NB4 (cell line): Measurements from ENCODE around the gene TCP11L2.

Experiments used
- DNase-seq: peaks from one replicate; pipeline ENCODE4 v3.0.0; 2010; ENCODE audit warnings: low read depth
- H3K4me3 ChIP-seq: one replicate; pipeline ENCODE4 v1.5.1; 2011; ENCODE audit warnings: mild to moderate bottlenecking, low read depth, low read length, moderate library complexity
- CTCF ChIP-seq: IDR thresholded peaks from one replicate; pipeline ENCODE4 v1.5.1; 2012; ENCODE audit warnings: low read depth, low read length
- MAX ChIP-seq: IDR thresholded peaks from 2 replicates; pipeline ENCODE4 v1.6.1; 2011; ENCODE audit warnings: low read depth, low read length
- MYC ChIP-seq: IDR thresholded peaks from 2 replicates; pipeline ENCODE4 v1.6.1; 2011; ENCODE audit warnings: low read depth, low read length
- POLR2A ChIP-seq: IDR thresholded peaks from 2 replicates; pipeline ENCODE4 v1.6.1; 2011; ENCODE audit warnings: mild to moderate bottlenecking; ENCODE audit not compliant: insufficient read length; ENCODE audit errors: extremely low read depth

Gene TCP11L2

GRCh38 chr12:106258935-106259334, 43.6 kb upstream of the TCP11L2 start:
- no peak overlapping the region for H3K4me3 ChIP-seq
- DNase-seq: no peak
- no peak for TF ChIP-seq CTCF
- TF ChIP-seq MYC: no peak
- no peak for TF ChIP-seq MAX
- TF ChIP-seq POLR2A: no peak

- no peak overlapping the region for H3K4me3 ChIP-seq
- no peak for DNase-seq
- TF ChIP-seq POLR2A: no peak
- no peak for TF ChIP-seq MYC
- no peak for TF ChIP-seq CTCF
- TF ChIP-seq MAX: no peak
Observed at GRCh38 chr12:106265116-106265515, 37.4 kb upstream of the TCP11L2 start.

GRCh38 chr12:106267535-106267934, 35.0 kb upstream of the TCP11L2 start:
- no peak for DNase-seq
- no peak overlapping the region for H3K4me3 ChIP-seq
- no peak for TF ChIP-seq CTCF
- no peak for TF ChIP-seq POLR2A
- no peak for TF ChIP-seq MAX
- TF ChIP-seq MYC: no peak

DNA sequence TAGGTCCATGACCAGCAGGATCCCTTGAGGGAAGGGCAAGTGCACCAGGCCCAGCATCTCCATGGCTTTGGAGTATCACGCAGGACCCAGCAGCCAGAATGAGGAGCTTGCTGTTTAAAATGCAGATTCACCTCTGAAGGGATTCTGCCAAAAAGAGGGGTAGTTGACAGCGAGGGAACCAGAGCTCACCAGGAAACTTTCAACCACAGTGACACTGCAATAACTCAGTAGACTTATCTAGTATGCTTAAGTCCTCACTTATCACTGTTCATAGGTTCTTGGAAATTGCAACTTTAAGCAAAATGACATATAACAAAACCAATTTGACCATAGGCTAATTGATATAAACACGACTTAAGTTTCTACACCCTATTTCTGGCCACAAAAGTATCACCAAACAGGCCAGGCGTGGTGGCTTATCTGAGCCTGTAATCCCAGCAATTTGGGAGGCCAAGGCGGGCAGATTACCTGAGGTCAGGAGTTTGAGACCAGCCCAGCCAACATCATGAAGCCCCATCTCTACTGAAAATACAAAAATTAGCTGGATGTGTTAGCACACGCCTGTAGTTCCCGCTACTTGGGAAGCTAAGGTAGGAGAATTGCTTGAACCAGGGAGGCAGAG, 33.3 kb upstream of the TCP11L2 start:
- TF ChIP-seq MAX: no peak
- no peak for TF ChIP-seq MYC
- no peak for TF ChIP-seq POLR2A
- no peak for TF ChIP-seq CTCF
- no peak for DNase-seq
- H3K4me3 ChIP-seq: no peak overlapping the region

- no peak for DNase-seq
- no peak for TF ChIP-seq CTCF
- TF ChIP-seq MAX: no peak
- TF ChIP-seq POLR2A: no peak
- no peak for TF ChIP-seq MYC
- H3K4me3 ChIP-seq: no peak overlapping the region
Observed at GRCh38 chr12:106271575-106272505, 30.7 kb upstream of the TCP11L2 start.
